Stimulated activated CD8-positive, alpha-beta memory T cell treated with anti-CD3 and anti-CD28 coated beads, Interleukin-7, amount 100 ng/mL, for 1 hour (primary cell): ENCODE results near the gene MZT2A.
"Not testable (repeated sequence)": the region's sequence is repeated elsewhere in the genome, so short reads cannot be mapped to it uniquely, and the experiment has no call there.

Experiments used
- DNase-seq, 2 donors: peaks; one replicate each; pipeline ENCODE4 v3.0.0-alpha.2; 2020; ENCODE audit warnings: low read depth in 2 of 2

The MZT2A gene

GRCh38 chr2:131492418-131493198 lies 411 bp upstream of the MZT2A start:
- peak; percentile 82 to 86 for DNase-seq

GRCh38 chr2:131491469-131491836 lies 744 bp downstream of the MZT2A start:
- DNase-seq, result not testable (repeated sequence)

GRCh38 chr2:131490616-131491468 lies 1.4 kb downstream of the MZT2A start:
- DNase-seq, result not testable (repeated sequence)

- DNase-seq, result no peak
Measured at GRCh38 chr2:131488306-131489205, 3.6 kb downstream of the MZT2A start.

GRCh38 chr2:131486201-131486902 lies 5.8 kb downstream of the MZT2A start:
- DNase-seq, result not testable (repeated sequence)

- DNase-seq, result not testable (repeated sequence)
Measured at GRCh38 chr2:131484906-131485460, 7.2 kb downstream of the MZT2A start.

GRCh38 chr2:131483981-131484820 lies 8.0 kb downstream of the MZT2A start:
- DNase-seq, result not testable (repeated sequence)

GRCh38 chr2:131482506-131483155 lies 9.6 kb downstream of the MZT2A start:
- not testable (repeated sequence) for DNase-seq

- not testable (repeated sequence) for DNase-seq
Measured at GRCh38 chr2:131480351-131480750, 11.8 kb downstream of the MZT2A start.

- DNase-seq, result not testable (repeated sequence)
Measured at GRCh38 chr2:131478850-131479461, 13.2 kb downstream of the MZT2A start.

GRCh38 chr2:131478074-131478849 lies 13.9 kb downstream of the MZT2A start:
- DNase-seq, result not testable (repeated sequence)

- DNase-seq, result not testable (repeated sequence)
Measured at GRCh38 chr2:131477227-131477626, 15.0 kb downstream of the MZT2A start.

GRCh38 chr2:131476363-131476762 lies 15.8 kb downstream of the MZT2A start:
- not testable (repeated sequence) for DNase-seq

GRCh38 chr2:131475831-131476230 lies 16.4 kb downstream of the MZT2A start, which contains the start of gene TUBA3D:
Gene TUBA3D, plus strand, starts transcription at chr2:131476119. Its CDS starts 81 bp downstream, at chr2:131476200.
- DNase-seq, result no peak

- DNase-seq, result not testable (repeated sequence)
Measured at GRCh38 chr2:131473266-131473665, 18.9 kb downstream of the MZT2A start.

- not testable (repeated sequence) for DNase-seq
Measured at GRCh38 chr2:131471624-131472023, 20.6 kb downstream of the MZT2A start.

- not testable (repeated sequence) for DNase-seq
Measured at GRCh38 chr2:131470944-131471343, 21.3 kb downstream of the MZT2A start.

- not testable (repeated sequence) for DNase-seq
Measured at GRCh38 chr2:131467722-131468121, 24.5 kb downstream of the MZT2A start.
